Neuronal stem cell (in vitro differentiated cells): Measurements from ENCODE around the gene PLXNB2.

Experiments
- DNase-seq: peaks from one replicate; pipeline ENCODE4 v3.0.0-alpha.2; 2013; ENCODE audit warnings: low spot score
- H2AFZ ChIP-seq: one replicate; pipeline ENCODE4 v1.6.1; 2013; ENCODE audit warnings: mild to moderate bottlenecking, low read length, inconsistent platforms
- H2AK5ac ChIP-seq: 2 replicates; pipeline ENCODE4 v1.6.1; 2013; ENCODE audit warnings: low read depth, mild to moderate bottlenecking, inconsistent platforms, low read length, moderate library complexity, mixed read lengths
- H2BK120ac ChIP-seq: 2 replicates; pipeline ENCODE4 v1.6.1; 2013; ENCODE audit warnings: low read depth, mild to moderate bottlenecking, inconsistent platforms, low read length, moderate library complexity, mixed read lengths
- H2BK12ac ChIP-seq: one replicate; pipeline ENCODE4 v1.6.1; 2013; ENCODE audit warnings: low read length, inconsistent platforms
- H2BK15ac ChIP-seq: 2 replicates; pipeline ENCODE4 v1.6.1; 2013; ENCODE audit warnings: mild to moderate bottlenecking, low read length, inconsistent platforms, mixed read lengths
- H2BK5ac ChIP-seq: one replicate; pipeline ENCODE4 v1.6.1; 2013; ENCODE audit warnings: inconsistent platforms, mild to moderate bottlenecking, low read length, moderate library complexity
- H3K14ac ChIP-seq: one replicate; pipeline ENCODE4 v1.6.1; 2013; ENCODE audit warnings: low read length, inconsistent platforms
- H3K18ac ChIP-seq: 2 replicates; pipeline ENCODE4 v1.6.1; 2013; ENCODE audit warnings: low read length, inconsistent platforms
- H3K23ac ChIP-seq: 2 replicates; pipeline ENCODE4 v1.6.1; 2013; ENCODE audit warnings: low read depth, mild to moderate bottlenecking, mixed read lengths, low read length, inconsistent platforms; ENCODE audit not compliant: poor library complexity
- H3K27ac ChIP-seq: replicated peaks from 3 replicates; pipeline ENCODE4 v1.5.1; 2013; ENCODE audit warnings: low read length, inconsistent platforms
- H3K27me3 ChIP-seq, 3 experiments: 2 replicates each; pipeline ENCODE4 v1.6.1; 2013; ENCODE audit warnings: low read length in 3 of 3, mild to moderate bottlenecking in 2 of 3, inconsistent platforms in 1 of 3, low read depth in 1 of 3, mixed read lengths in 1 of 3, moderate library complexity in 1 of 3; ENCODE audit not compliant: control insufficient read depth in 3 of 3, insufficient read depth in 3 of 3
- H3K36me3 ChIP-seq, 2 donors: replicated peaks in 1 of 2; 2 replicates each; pipeline ENCODE4 v1.6.1; 2013; ENCODE audit warnings: low read length in 2 of 2; ENCODE audit not compliant: control insufficient read depth in 2 of 2, insufficient read depth in 2 of 2
- H3K4ac ChIP-seq: 2 replicates; pipeline ENCODE4 v1.6.1; 2013; ENCODE audit warnings: inconsistent platforms, mild to moderate bottlenecking, low read length, moderate library complexity
- H3K4me1 ChIP-seq, 2 donors: 1 replicate in 1 of 2; 2 replicates in 1 of 2; pipeline ENCODE4 v1.6.1; 2013; ENCODE audit warnings: low read length in 2 of 2, low read depth in 1 of 2; ENCODE audit not compliant: control insufficient read depth in 2 of 2, insufficient read depth in 1 of 2
- H3K4me2 ChIP-seq: one replicate; pipeline ENCODE4 v1.6.1; 2013; ENCODE audit warnings: mild to moderate bottlenecking, low read length, inconsistent platforms; ENCODE audit not compliant: insufficient read depth, poor library complexity, severe bottlenecking
- H3K4me3 ChIP-seq, 2 donors: 2 replicates each; pipeline ENCODE4 v1.5.1; 2013; ENCODE audit warnings: low read length in 2 of 2, mild to moderate bottlenecking in 2 of 2, inconsistent platforms in 1 of 2, moderate library complexity in 1 of 2
- H3K79me1 ChIP-seq: one replicate; pipeline ENCODE4 v1.6.1; 2013; ENCODE audit warnings: low read depth, mild to moderate bottlenecking, inconsistent platforms, low read length, moderate library complexity
- H3K9ac ChIP-seq: one replicate; pipeline ENCODE4 v1.6.1; 2013; ENCODE audit warnings: mild to moderate bottlenecking, low read depth, low read length, inconsistent platforms; ENCODE audit not compliant: poor library complexity
- H3K9me3 ChIP-seq, 2 donors: replicated peaks in 1 of 2; 2 replicates each; pipeline versions ENCODE3 to v1.6.1; 2013; ENCODE audit warnings: low read length in 2 of 2, mild to moderate bottlenecking in 2 of 2, inconsistent platforms in 1 of 2, low read depth in 1 of 2, mixed read lengths in 1 of 2, moderate library complexity in 1 of 2; ENCODE audit not compliant: control insufficient read depth in 2 of 2, insufficient read depth in 1 of 2
- H4K8ac ChIP-seq: one replicate; pipeline ENCODE4 v1.6.1; 2013; ENCODE audit warnings: low read depth, mild to moderate bottlenecking, inconsistent platforms, low read length, moderate library complexity
- H4K91ac ChIP-seq: one replicate; pipeline ENCODE4 v1.6.1; 2013; ENCODE audit warnings: low read length, low read depth, mild to moderate bottlenecking, inconsistent platforms; ENCODE audit not compliant: poor library complexity
- WGBS, 2 donors: extraction: QIAGEN DNeasy Blood & Tissue Kit; methylation state at CpG; one replicate each; pipeline ENCODE4 v1.1.7; 2013; ENCODE audit warnings: missing lambda C conversion rate in 2 of 2, mixed read lengths in 1 of 2; ENCODE audit not compliant: insufficient read length in 2 of 2, insufficient replicate concordance in 1 of 2; ENCODE audit errors: extremely low coverage in 2 of 2; 5-methylcytosine and 5-hydroxymethylcytosine counted together

Gene PLXNB2

GRCh38 chr22:50348058-50348457 lies 40.6 kb upstream of the PLXNB2 start:
- no CpG with 5 or more reads among the region's 2 CpGs for WGBS, 2 donors

GRCh38 chr22:50347157-50347556 lies 39.7 kb upstream of the PLXNB2 start:
- no peak overlapping the region for H3K4me2 ChIP-seq
- no peaks in the 10 kb centered on the region for H3K9me3 ChIP-seq
- H3K4me1 ChIP-seq: peaks cover under 1 to 2% of the 10 kb centered on the region in 2 donors
- no peak overlapping the region for H3K4me3 ChIP-seq
- H3K14ac ChIP-seq: no peak overlapping the region
- H3K9ac ChIP-seq: peak overlapping the region; percentile 73
- no peak overlapping the region for H4K91ac ChIP-seq
- H2BK12ac ChIP-seq: no peak overlapping the region
- H3K27ac ChIP-seq: no peak overlapping the region
- no peak for DNase-seq
- H2AK5ac ChIP-seq: no peak overlapping the region
- 100% methylated on average over 4 of the region's 8 CpGs; no CpG with 5 or more reads in 1 of the 2 donors for WGBS, 2 donors
- no peak overlapping the region for H3K23ac ChIP-seq
- no peak overlapping the region for H3K4ac ChIP-seq
- H2BK5ac ChIP-seq: no peak overlapping the region
- H3K18ac ChIP-seq: no peak overlapping the region
- H2AFZ ChIP-seq: no peak overlapping the region
- peaks cover 6% of the 10 kb centered on the region for H3K79me1 ChIP-seq
- peaks cover 3 to 14% of the 10 kb centered on the region in 2 donors for H3K36me3 ChIP-seq
- no peaks in the 10 kb centered on the region for H3K27me3 ChIP-seq
- no peak overlapping the region for H4K8ac ChIP-seq
- H2BK120ac ChIP-seq: no peak overlapping the region
- H2BK15ac ChIP-seq: no peak overlapping the region

More at GRCh38 chr22:50348058-50348457, 40.6 kb upstream of the PLXNB2 start:
- Histone ChIP-seq H3K27me3 (no peaks in the 10 kb centered on the region), H3K14ac (no peak overlapping the region), H2BK15ac (no peak overlapping the region), H4K91ac (no peak overlapping the region), H3K27ac (no peak overlapping the region), H2BK120ac (no peak overlapping the region), H3K18ac (no peak overlapping the region), H3K9ac (no peak overlapping the region), H3K4ac (no peak overlapping the region), H2BK5ac (no peak overlapping the region), H3K4me3 (no peak overlapping the region), H3K23ac (no peak overlapping the region), H3K79me1 (peaks cover 6% of the 10 kb centered on the region), H3K36me3 (peaks cover 3 to 23% of the 10 kb centered on the region in 2 donors), H4K8ac (no peak overlapping the region), H2BK12ac (no peak overlapping the region), H3K4me1 (no peaks in the 10 kb centered on the region), H3K4me2 (no peak overlapping the region), H3K9me3 (no peaks in the 10 kb centered on the region), H2AFZ (no peak overlapping the region), H2AK5ac (no peak overlapping the region)
- no peak for DNase-seq

- H2AK5ac ChIP-seq: no peak overlapping the region
- H3K23ac ChIP-seq: peak overlapping the region; percentile 31
- H3K4me1 ChIP-seq: peaks cover 3 to 4% of the 10 kb centered on the region in 2 donors
- no peak overlapping the region for H2BK120ac ChIP-seq
- H3K4ac ChIP-seq: no peak overlapping the region
- no peaks in the 10 kb centered on the region for H3K9me3 ChIP-seq
- H3K27me3 ChIP-seq: peaks cover 0 to 2% (median 0%) of the 10 kb centered on the region in 3 experiments
- no peak overlapping the region for H3K4me2 ChIP-seq
- peak overlapping the region; percentile 39 for H2BK5ac ChIP-seq
- WGBS, 2 donors: no CpG with 5 or more reads among the region's 8 CpGs
- peaks cover 6% of the 10 kb centered on the region for H3K79me1 ChIP-seq
- no peak overlapping the region for H3K18ac ChIP-seq
- H3K9ac ChIP-seq: peak overlapping the region; percentile 72
- H2AFZ ChIP-seq: no peak overlapping the region
- no peak overlapping the region for H3K27ac ChIP-seq
- H2BK15ac ChIP-seq: no peak overlapping the region
- H4K8ac ChIP-seq: no peak overlapping the region
- no peak for DNase-seq
- no peak overlapping the region for H2BK12ac ChIP-seq
- H4K91ac ChIP-seq: no peak overlapping the region
- H3K36me3 ChIP-seq: peaks cover 3 to 13% of the 10 kb centered on the region in 2 donors
- no peak overlapping the region for H3K4me3 ChIP-seq
- no peak overlapping the region for H3K14ac ChIP-seq
Observed at GRCh38 chr22:50346470-50346869, 39.0 kb upstream of the PLXNB2 start.

GRCh38 chr22:50343541-50343935 lies 36.1 kb upstream of the PLXNB2 start:
- no peak overlapping the region for H3K27ac ChIP-seq
- H2BK5ac ChIP-seq: peak overlapping the region; percentile 39
- peaks cover 18% of the 10 kb centered on the region for H3K79me1 ChIP-seq
- H2BK120ac ChIP-seq: no peak overlapping the region
- no CpG with 5 or more reads among the region's 9 CpGs for WGBS, 2 donors
- H2BK15ac ChIP-seq: no peak overlapping the region
- no peak overlapping the region for H3K4ac ChIP-seq
- H2AFZ ChIP-seq: peak overlapping the region; percentile 89
- H3K14ac ChIP-seq: no peak overlapping the region
- H3K4me3 ChIP-seq: peak overlapping the region; percentile 64 to 99
- no peak for DNase-seq
- H3K9ac ChIP-seq: peak overlapping the region; percentile 84
- no peak overlapping the region for H2BK12ac ChIP-seq
- peaks cover 4 to 9% of the 10 kb centered on the region in 2 donors for H3K4me1 ChIP-seq
- H4K91ac ChIP-seq: no peak overlapping the region
- no peak overlapping the region for H4K8ac ChIP-seq
- H3K18ac ChIP-seq: peak overlapping the region; percentile 87
- no peak overlapping the region for H3K23ac ChIP-seq
- peaks cover 8 to 15% of the 10 kb centered on the region in 2 donors for H3K36me3 ChIP-seq
- H3K27me3 ChIP-seq: peaks cover 0 to 17% (median 0%) of the 10 kb centered on the region in 3 experiments
- H3K4me2 ChIP-seq: peak overlapping the region; percentile 40
- peaks cover 0 to 18% of the 10 kb centered on the region in 2 donors for H3K9me3 ChIP-seq
- H2AK5ac ChIP-seq: no peak overlapping the region
